Mononuclear cell (primary cell): Measurements from ENCODE around the gene IFT122. TPM values are rescaled to one million over a fixed set of nuclear protein-coding genes. Genes with fewer than 3 reads are reported as not detected.
"Not testable (repeated sequence)": the region's sequence is repeated elsewhere in the genome, so short reads cannot be mapped to it uniquely, and the experiment has no call there.

Experiments
- H3K27me3 ChIP-seq: 2 replicates; pipeline ENCODE4 v1.6.0; 2011; ENCODE audit warnings: low read length, control low read depth; ENCODE audit not compliant: insufficient read depth
- H3K4me1 ChIP-seq: 2 replicates; pipeline ENCODE4 v1.5.1; 2011; ENCODE audit warnings: mild to moderate bottlenecking, low read length, control low read depth; ENCODE audit not compliant: insufficient read depth
- H3K4me3 ChIP-seq: 2 replicates; pipeline ENCODE4 v1.5.1; 2011; ENCODE audit warnings: mild to moderate bottlenecking, low read length, moderate library complexity
- H3K9me3 ChIP-seq: 2 replicates; pipeline ENCODE4 v1.5.1; 2011; ENCODE audit warnings: low read depth, mild to moderate bottlenecking, control low read depth, low read length
- total RNA-seq: library from RNA; depleted of rRNA; stranded (reverse); fragments of >200 nt; gene quantifications from one replicate; pipeline ENCODE4 v1.2.3, GENCODE V29; 2012

The IFT122 gene
- total RNA-seq, 1 donor = 8.3 TPM

- not testable (repeated sequence) for H3K9me3 ChIP-seq, H3K27me3 ChIP-seq, H3K4me1 ChIP-seq, H3K4me3 ChIP-seq
These were observed 75.9 kb downstream of the IFT122 start for GRCh38 chr3:129515821-129516432.

- Histone ChIP-seq H3K27me3 (no peaks in the 10 kb centered on the region), H3K4me1 (no peaks in the 10 kb centered on the region), H3K4me3 (no peak overlapping the region), H3K9me3 (no peaks in the 10 kb centered on the region)
These were observed 77.5 kb downstream of the IFT122 start for GRCh38 chr3:129517516-129517915.

- Histone ChIP-seq H3K4me3 (no peak overlapping the region), H3K9me3 (no peaks in the 10 kb centered on the region), H3K27me3 (no peaks in the 10 kb centered on the region), H3K4me1 (peaks cover under 1% of the 10 kb centered on the region)
These were observed 78.1 kb downstream of the IFT122 start for GRCh38 chr3:129518038-129518561.

- no peak overlapping the region for H3K4me3 ChIP-seq
- no peaks in the 10 kb centered on the region for H3K27me3 ChIP-seq
- H3K9me3 ChIP-seq = no peaks in the 10 kb centered on the region
- peaks cover 5% of the 10 kb centered on the region for H3K4me1 ChIP-seq
These were observed 78.6 kb downstream of the IFT122 start for GRCh38 chr3:129518581-129518980.

- peaks cover 14% of the 10 kb centered on the region for H3K4me1 ChIP-seq
- no peaks in the 10 kb centered on the region for H3K9me3 ChIP-seq
- no peak overlapping the region for H3K4me3 ChIP-seq
- H3K27me3 ChIP-seq = no peaks in the 10 kb centered on the region
These were observed 79.4 kb downstream of the IFT122 start for GRCh38 chr3:129519449-129519848.

GRCh38 chr3:129519896-129520715 lies 80.1 kb downstream of the IFT122 start:
- no peaks in the 10 kb centered on the region for H3K9me3 ChIP-seq
- peaks cover 17% of the 10 kb centered on the region for H3K4me1 ChIP-seq
- no peaks in the 10 kb centered on the region for H3K27me3 ChIP-seq
- no peak overlapping the region for H3K4me3 ChIP-seq

- Histone ChIP-seq H3K4me3 (no peak overlapping the region), H3K27me3 (no peaks in the 10 kb centered on the region), H3K9me3 (no peaks in the 10 kb centered on the region)
These were observed 80.9 kb downstream of the IFT122 start for GRCh38 chr3:129520960-129521359.

GRCh38 chr3:129521611-129522010 lies 81.6 kb downstream of the IFT122 start:
- H3K4me3 ChIP-seq = no peak overlapping the region
- no peaks in the 10 kb centered on the region for H3K27me3 ChIP-seq
- peaks cover 32% of the 10 kb centered on the region for H3K4me1 ChIP-seq
- no peaks in the 10 kb centered on the region for H3K9me3 ChIP-seq

More at GRCh38 chr3:129520960-129521359, 80.9 kb downstream of the IFT122 start:
- peaks cover 26% of the 10 kb centered on the region for H3K4me1 ChIP-seq

- Histone ChIP-seq H3K4me3 (no peak overlapping the region), H3K4me1 (peaks cover 40% of the 10 kb centered on the region), H3K27me3 (no peaks in the 10 kb centered on the region), H3K9me3 (no peaks in the 10 kb centered on the region)
These were observed 82.9 kb downstream of the IFT122 start for GRCh38 chr3:129522953-129523352.

GRCh38 chr3:129524081-129524480 lies 84.1 kb downstream of the IFT122 start:
- Histone ChIP-seq H3K9me3 (no peaks in the 10 kb centered on the region), H3K27me3 (no peaks in the 10 kb centered on the region), H3K4me3 (no peak overlapping the region), H3K4me1 (peaks cover 40% of the 10 kb centered on the region)

- H3K9me3 ChIP-seq = no peaks in the 10 kb centered on the region
- H3K27me3 ChIP-seq = no peaks in the 10 kb centered on the region
- peaks cover 40% of the 10 kb centered on the region for H3K4me1 ChIP-seq
- H3K4me3 ChIP-seq = no peak overlapping the region
These were observed 85.4 kb downstream of the IFT122 start for GRCh38 chr3:129525341-129525968.

- no peak overlapping the region for H3K4me3 ChIP-seq
- peaks cover 40% of the 10 kb centered on the region for H3K4me1 ChIP-seq
- H3K9me3 ChIP-seq = no peaks in the 10 kb centered on the region
- no peaks in the 10 kb centered on the region for H3K27me3 ChIP-seq
These were observed 86.3 kb downstream of the IFT122 start for GRCh38 chr3:129526121-129526900.

- Histone ChIP-seq H3K27me3 (no peaks in the 10 kb centered on the region), H3K4me3 (no peak overlapping the region), H3K4me1 (peaks cover 40% of the 10 kb centered on the region), H3K9me3 (no peaks in the 10 kb centered on the region)
These were observed 87.2 kb downstream of the IFT122 start for GRCh38 chr3:129527262-129527661.

- Histone ChIP-seq H3K9me3 (no peaks in the 10 kb centered on the region), H3K27me3 (no peaks in the 10 kb centered on the region), H3K4me3 (no peak within 1 kb of the TSS), H3K4me1 (peaks cover 35% of the 10 kb centered on the region)
These were observed 88.6 kb downstream of the IFT122 start, which contains the start of gene RHO for GRCh38 chr3:129528589-129529100. RHO (plus strand) TSS chr3:129528639; CDS start chr3:129528734, 95 bp downstream.
